HPDE6-E6E7 (cell line): Measurements from ENCODE around the gene ZNF804B.

Experiments
- DNase-seq: peaks from one replicate; pipeline ENCODE4 v3.0.0; 2011; ENCODE audit warnings: missing footprints; ENCODE audit errors: extremely low spot score

The ZNF804B gene

GRCh38 chr7:88835147-88835728 lies 75.7 kb downstream of the ZNF804B start:
- DNase-seq: peak; percentile 1

GRCh38 chr7:88842201-88842600 lies 82.7 kb downstream of the ZNF804B start:
- DNase-seq: no peak

- no peak for DNase-seq
Measured at GRCh38 chr7:88845091-88845490, 85.6 kb downstream of the ZNF804B start.

- no peak for DNase-seq
Measured at GRCh38 chr7:88851220-88851619, 91.7 kb downstream of the ZNF804B start.

- no peak for DNase-seq
Measured at GRCh38 chr7:88859288-88859687, 99.8 kb downstream of the ZNF804B start.

- DNase-seq: no peak
Measured at GRCh38 chr7:88866265-88866863, 106.9 kb downstream of the ZNF804B start.

GRCh38 chr7:88867158-88867557 lies 107.7 kb downstream of the ZNF804B start:
- no peak for DNase-seq

GRCh38 chr7:88868456-88868855 lies 109.0 kb downstream of the ZNF804B start:
- no peak for DNase-seq

GRCh38 chr7:88881136-88881535 lies 121.6 kb downstream of the ZNF804B start:
- no peak for DNase-seq

GRCh38 chr7:88885131-88885530 lies 125.6 kb downstream of the ZNF804B start:
- no peak for DNase-seq

- no peak for DNase-seq
Measured at GRCh38 chr7:88888684-88889083, 129.2 kb downstream of the ZNF804B start.

GRCh38 chr7:88910516-88910915 lies 151.0 kb downstream of the ZNF804B start:
- DNase-seq: no peak

GRCh38 chr7:88912852-88913251 lies 153.4 kb downstream of the ZNF804B start:
- DNase-seq: no peak

GRCh38 chr7:88915615-88916014 lies 156.1 kb downstream of the ZNF804B start:
- DNase-seq: no peak

- DNase-seq: no peak
Measured at GRCh38 chr7:88919478-88920131, 160.1 kb downstream of the ZNF804B start.

- DNase-seq: no peak
Measured at GRCh38 chr7:88922944-88923343, 163.4 kb downstream of the ZNF804B start.

GRCh38 chr7:88928276-88928675 lies 168.8 kb downstream of the ZNF804B start:
- DNase-seq: no peak

- no peak for DNase-seq
Measured at GRCh38 chr7:88929719-88930118, 170.2 kb downstream of the ZNF804B start.

GRCh38 chr7:88933285-88933684 lies 173.8 kb downstream of the ZNF804B start:
- DNase-seq: no peak

- DNase-seq: no peak
Measured at GRCh38 chr7:88942815-88943501, 183.5 kb downstream of the ZNF804B start.

GRCh38 chr7:88951826-88952225 lies 192.3 kb downstream of the ZNF804B start:
- no peak for DNase-seq

- no peak for DNase-seq
Measured at GRCh38 chr7:88964418-88964817, 204.9 kb downstream of the ZNF804B start.

- no peak for DNase-seq
Measured at GRCh38 chr7:88965371-88965770, 205.9 kb downstream of the ZNF804B start.
